Measurements from ENCODE around the gene AOC3.

DNA sequence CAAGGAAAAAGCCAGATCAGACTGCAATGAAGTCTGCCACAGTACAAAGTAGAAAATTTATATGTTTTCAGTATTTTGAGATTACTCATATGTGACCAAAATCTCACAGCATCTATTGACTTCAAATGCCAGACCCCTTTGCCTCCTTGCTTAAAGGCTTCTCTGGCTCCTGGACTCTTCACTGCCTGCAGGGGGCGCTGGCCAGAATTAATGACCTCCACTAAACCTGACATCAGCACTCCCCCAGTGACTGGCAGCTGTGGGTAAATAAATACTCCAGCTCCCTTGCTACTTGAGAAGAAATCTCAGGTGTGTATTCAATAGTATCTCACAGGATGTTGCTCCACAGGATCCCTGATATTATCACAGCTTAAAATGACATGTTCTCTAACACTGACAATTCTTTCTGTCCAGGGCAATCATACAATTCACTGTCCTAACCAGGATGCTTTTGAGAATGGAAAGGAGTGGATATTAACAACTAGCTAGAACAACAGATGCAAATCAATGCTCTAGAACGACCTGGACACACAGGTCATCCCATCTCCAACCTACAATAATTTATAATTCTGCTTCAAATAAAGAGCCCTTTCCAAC lies 31.0 kb upstream of the AOC3 start:
- TF ChIP-seq POLR2A (IDR thresholded peaks at IDR 0.05; ENCODE audit: low read length), result no peak
- no peak for TF ChIP-seq GATA1 (IDR thresholded peaks at IDR 0.05; ENCODE audit: low read depth, low read length)
